DND-41 (cell line): ENCODE results near the gene BCL7C.
"Not testable (repeated sequence)": the region's sequence is repeated elsewhere in the genome, so short reads cannot be mapped to it uniquely, and the experiment has no call there.

ENCODE experiments used
- ATAC-seq: fragments of 200-7000 bp; cut with Tn5 transposase; 3 replicates; pipeline ENCODE4 v1.9.1; 2021; ENCODE audit warnings: low read depth; ENCODE audit not compliant: insufficient read depth
- DNase-seq: peaks from one replicate; pipeline ENCODE4 v3.0.0-alpha.2; 2020
- H2AFZ ChIP-seq: 2 replicates; pipeline ENCODE4 v1.6.0; 2012; ENCODE audit warnings: low read depth, low read length
- H3K27ac ChIP-seq: 2 replicates; pipeline ENCODE4 v1.5.1; 2012; ENCODE audit warnings: low read length, inconsistent platforms
- H3K27me3 ChIP-seq: fragments of 200-600 bp; sonication (generic); 2 replicates; pipeline ENCODE4 v1.6.0; 2012; ENCODE audit warnings: low read length, mild to moderate bottlenecking, inconsistent platforms; ENCODE audit not compliant: insufficient read depth, poor library complexity
- H3K36me3 ChIP-seq: 2 replicates; pipeline ENCODE4 v1.5.1; 2012; ENCODE audit warnings: low read length, inconsistent platforms; ENCODE audit not compliant: insufficient read depth
- H3K4me1 ChIP-seq: 2 replicates; pipeline ENCODE4 v1.5.1; 2012; ENCODE audit warnings: mild to moderate bottlenecking, low read length; ENCODE audit not compliant: insufficient read depth
- H3K4me2 ChIP-seq: 2 replicates; pipeline ENCODE4 v1.6.0; 2012; ENCODE audit warnings: mild to moderate bottlenecking, moderate library complexity, low read length, inconsistent platforms; ENCODE audit not compliant: insufficient read depth
- H3K4me3 ChIP-seq, 2 experiments: fragments of 200-600 bp in 1 of 2; shearing (Covaris generic) in 1 of 2; 2 replicates each; pipeline ENCODE4 v1.5.1; 2012 to 2016; ENCODE audit warnings: inconsistent platforms in 2 of 2, low read length in 2 of 2, mild to moderate bottlenecking in 2 of 2, low read depth in 1 of 2, moderate library complexity in 1 of 2
- H3K79me2 ChIP-seq: 2 replicates; pipeline ENCODE4 v1.6.0; 2012; ENCODE audit warnings: low read length, inconsistent platforms; ENCODE audit not compliant: insufficient read depth
- H3K9ac ChIP-seq: 2 replicates; pipeline ENCODE4 v1.6.0; 2012; ENCODE audit warnings: low read depth, mild to moderate bottlenecking, inconsistent platforms, low read length, moderate library complexity
- H3K9me3 ChIP-seq: 2 replicates; pipeline ENCODE4 v1.5.1; 2012; ENCODE audit warnings: low read length, moderate library complexity, mild to moderate bottlenecking, inconsistent platforms; ENCODE audit not compliant: insufficient read depth, severe bottlenecking
- H4K20me1 ChIP-seq: 2 replicates; pipeline ENCODE4 v1.6.0; 2012; ENCODE audit warnings: low read length; ENCODE audit not compliant: insufficient read depth
- CTCF ChIP-seq: IDR thresholded peaks from 2 replicates; pipeline ENCODE4 v1.5.1; 2012; ENCODE audit warnings: borderline replicate concordance, low read length, moderate library complexity, mild to moderate bottlenecking; ENCODE audit not compliant: poor library complexity, severe bottlenecking; ENCODE audit errors: extremely low read depth
- EZH2 ChIP-seq: IDR thresholded peaks from 3 replicates; pipeline ENCODE4 v1.6.1; 2012; ENCODE audit warnings: borderline replicate concordance, low read depth, mild to moderate bottlenecking, moderate library complexity, low read length, inconsistent platforms; ENCODE audit not compliant: severe bottlenecking

The BCL7C gene

GRCh38 chr16:30874244-30874820 lies 19.5 kb downstream of the BCL7C start:
- Histone ChIP-seq H3K9me3 (no peaks in the 10 kb centered on the region), H3K36me3 (peaks cover 6% of the 10 kb centered on the region; the same call in 1 of the 2 replicates), H3K27me3 (no peaks in the 10 kb centered on the region), H3K4me2 (peak overlapping the region; percentile 76), H3K79me2 (peaks cover 44% of the 10 kb centered on the region), H3K4me1 (peaks cover 26% of the 10 kb centered on the region), H4K20me1 (no peaks in the 10 kb centered on the region), H3K4me3 (peak overlapping the region; percentile 48 to 83), H3K27ac (peak overlapping the region; percentile 93), H2AFZ (peak overlapping the region; percentile 96), H3K9ac (peak overlapping the region; percentile 83)
- TF ChIP-seq CTCF: peak; percentile 0
- no peak for TF ChIP-seq EZH2
- DNase-seq: no peak
- no peak for ATAC-seq

- Histone ChIP-seq H3K4me1 (peaks cover 7% of the 10 kb centered on the region), H3K9ac (no peak overlapping the region), H3K9me3 (no peaks in the 10 kb centered on the region), H3K27me3 (no peaks in the 10 kb centered on the region), H3K36me3 (no peaks in the 10 kb centered on the region), H3K4me3 (no peak overlapping the region), H3K4me2 (no peak overlapping the region), H4K20me1 (no peaks in the 10 kb centered on the region), H3K79me2 (peaks cover 17% of the 10 kb centered on the region), H2AFZ (no peak overlapping the region), H3K27ac (no peak overlapping the region)
- ATAC-seq (no peak), DNase-seq (no peak)
- TF ChIP-seq EZH2 (no peak), CTCF (no peak)
These were observed 23.0 kb downstream of the BCL7C start for GRCh38 chr16:30870904-30871303.

- DNase-seq: no peak
- TF ChIP-seq CTCF: peak; percentile 35
- no peak for TF ChIP-seq EZH2
These were observed 26.1 kb downstream of the BCL7C start for GRCh38 chr16:30867747-30868146.

GRCh38 chr16:30866031-30866430 lies 27.8 kb downstream of the BCL7C start:
- Histone ChIP-seq H3K27me3 (no peaks in the 10 kb centered on the region), H3K4me3 (no peak overlapping the region), H3K4me2 (no peak overlapping the region), H3K9me3 (no peaks in the 10 kb centered on the region), H3K9ac (no peak overlapping the region), H2AFZ (no peak overlapping the region), H4K20me1 (no peaks in the 10 kb centered on the region), H3K36me3 (no peaks in the 10 kb centered on the region), H3K27ac (no peak overlapping the region), H3K4me1 (no peaks in the 10 kb centered on the region), H3K79me2 (no peaks in the 10 kb centered on the region)
- DNase-seq: no peak
- TF ChIP-seq EZH2 (no peak), CTCF (no peak)
- no peak for ATAC-seq

More at GRCh38 chr16:30867747-30868146, 26.1 kb downstream of the BCL7C start:
- no peak overlapping the region for H3K27ac ChIP-seq
- no peaks in the 10 kb centered on the region for H3K79me2 ChIP-seq
- H3K9ac ChIP-seq: no peak overlapping the region
- H3K4me2 ChIP-seq: no peak overlapping the region
- H3K4me1 ChIP-seq: no peaks in the 10 kb centered on the region
- H3K27me3 ChIP-seq: no peaks in the 10 kb centered on the region
- H3K9me3 ChIP-seq: no peaks in the 10 kb centered on the region
- no peaks in the 10 kb centered on the region for H4K20me1 ChIP-seq
- no peak overlapping the region for H2AFZ ChIP-seq
- no peak overlapping the region for H3K4me3 ChIP-seq
- H3K36me3 ChIP-seq: no peaks in the 10 kb centered on the region
- peak; percentile 69; the same call in 2 of the 3 replicates for ATAC-seq

- not testable (repeated sequence) for H3K9me3 ChIP-seq, DNase-seq
These were observed 30.7 kb downstream of the BCL7C start for GRCh38 chr16:30863178-30863577.

More at GRCh38 chr16:30863178-30863577, 30.7 kb downstream of the BCL7C start:
- not testable (repeated sequence) for H3K36me3 ChIP-seq, H2AFZ ChIP-seq, H3K4me2 ChIP-seq, H3K27me3 ChIP-seq, H4K20me1 ChIP-seq, H3K4me3 ChIP-seq, H3K79me2 ChIP-seq, ATAC-seq, H3K9ac ChIP-seq, H3K4me1 ChIP-seq, H3K27ac ChIP-seq
